ENCODE results near the gene AGBL2. TPM values are rescaled to one million over a fixed set of nuclear protein-coding genes. Genes with fewer than 3 reads are reported as not detected.

AGBL2 gene
- total RNA-seq, 2 donors from 2014 or later, result 0.95 TPM; not detected in 1

GRCh38 chr11:47656260-47656885 is 58.8 kb downstream of the AGBL2 start:
- no peaks in the 10 kb centered on the region for H3K4me1 ChIP-seq (ENCODE audit: control insufficient read depth in 1 of 2, low read depth in 2 of 2)
- H3K4me3 ChIP-seq, result no peak overlapping the region
- no peaks in the 10 kb centered on the region for H3K27me3 ChIP-seq (replicated peaks; ENCODE audit: insufficient read depth)
- TF ChIP-seq CTCF (IDR thresholded peaks at IDR 0.05), result no peak
- no peaks in the 10 kb centered on the region for H3K9me3 ChIP-seq
- ATAC-seq (ENCODE audit: insufficient number of reproducible peaks, low FRiP score, low read depth) (no peak), DNase-seq (ENCODE audit: low spot score) (no peak)
- no peaks in the 10 kb centered on the region for H3K36me3 ChIP-seq
- H3K27ac ChIP-seq, result no peak overlapping the region

DNA sequence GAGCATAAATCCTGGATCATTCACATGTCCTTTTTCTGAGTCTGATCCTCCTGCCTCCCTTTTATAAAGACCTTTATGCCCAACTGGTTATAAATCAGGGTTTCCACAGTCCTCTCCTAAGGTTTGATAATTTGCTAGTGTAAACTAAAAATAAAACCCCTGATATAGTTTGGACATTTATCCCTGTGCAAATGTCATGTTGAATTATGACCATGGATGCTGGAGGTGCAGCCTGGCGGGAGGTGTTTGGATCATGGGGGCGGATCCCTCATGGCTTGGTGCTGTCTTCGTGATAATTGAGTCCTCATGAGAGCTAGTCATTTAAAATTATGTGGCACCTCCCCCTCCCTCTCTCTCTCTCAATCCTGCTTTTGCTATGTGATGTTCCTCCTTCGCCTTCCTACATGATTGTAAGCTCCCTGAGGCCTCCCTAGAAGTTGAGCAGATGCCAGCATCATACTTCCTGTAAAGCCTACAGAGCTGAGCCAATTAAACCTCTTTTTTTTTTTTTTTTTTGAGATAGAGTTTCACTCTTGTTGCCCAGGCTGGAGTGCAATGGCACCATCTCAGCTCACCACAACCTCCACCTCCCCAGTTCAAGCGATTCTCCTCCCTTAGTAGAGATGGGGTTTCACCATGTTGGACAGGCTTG is 63.2 kb downstream of the AGBL2 start:
- Histone ChIP-seq H3K27me3 (replicated peaks; ENCODE audit: insufficient read depth) (no peaks in the 10 kb centered on the region), H3K4me1 (ENCODE audit: control insufficient read depth in 1 of 2, low read depth in 2 of 2) (peaks cover 0 to 6% of the 10 kb centered on the region in 2 donors), H3K36me3 (no peaks in the 10 kb centered on the region), H3K27ac (no peak overlapping the region), H3K4me3 (no peak overlapping the region), H3K9me3 (no peaks in the 10 kb centered on the region)
- no peak for ATAC-seq (ENCODE audit: insufficient number of reproducible peaks, low FRiP score, low read depth)
- TF ChIP-seq CTCF (IDR thresholded peaks at IDR 0.05), result no peak
- no peak for DNase-seq (ENCODE audit: low spot score)

DNA sequence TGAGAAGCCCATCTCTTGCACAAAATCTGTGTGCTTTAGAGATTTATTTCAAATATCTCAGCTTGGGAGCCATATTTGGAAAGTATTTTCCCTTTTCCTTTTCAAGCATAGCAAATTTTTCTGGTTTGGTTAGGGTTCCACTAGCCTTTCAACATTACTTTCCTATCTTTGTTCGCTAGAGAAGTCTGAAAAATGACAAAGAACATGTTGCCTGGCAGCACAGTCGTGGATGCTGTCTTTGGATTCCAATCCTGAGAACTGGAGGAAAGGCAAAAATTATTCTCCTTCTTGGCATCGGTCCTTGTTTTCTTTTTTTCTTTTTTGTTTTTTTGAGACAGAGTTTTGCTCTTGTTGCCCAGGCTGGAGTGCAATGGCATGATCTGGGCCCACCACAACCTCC is 65.9 kb downstream of the AGBL2 start:
- H3K9me3 ChIP-seq, result no peaks in the 10 kb centered on the region
- no peaks in the 10 kb centered on the region for H3K36me3 ChIP-seq
- no peak overlapping the region for H3K27ac ChIP-seq
- H3K4me1 ChIP-seq (ENCODE audit: control insufficient read depth in 1 of 2, low read depth in 2 of 2), result peaks cover 0 to 6% of the 10 kb centered on the region in 2 donors
- no peaks in the 10 kb centered on the region for H3K27me3 ChIP-seq (replicated peaks; ENCODE audit: insufficient read depth)
- H3K4me3 ChIP-seq, result no peak overlapping the region
- no peak for TF ChIP-seq CTCF (IDR thresholded peaks at IDR 0.05)
- no peak for ATAC-seq (ENCODE audit: insufficient number of reproducible peaks, low FRiP score, low read depth)
- DNase-seq (ENCODE audit: low spot score), result no peak

DNA sequence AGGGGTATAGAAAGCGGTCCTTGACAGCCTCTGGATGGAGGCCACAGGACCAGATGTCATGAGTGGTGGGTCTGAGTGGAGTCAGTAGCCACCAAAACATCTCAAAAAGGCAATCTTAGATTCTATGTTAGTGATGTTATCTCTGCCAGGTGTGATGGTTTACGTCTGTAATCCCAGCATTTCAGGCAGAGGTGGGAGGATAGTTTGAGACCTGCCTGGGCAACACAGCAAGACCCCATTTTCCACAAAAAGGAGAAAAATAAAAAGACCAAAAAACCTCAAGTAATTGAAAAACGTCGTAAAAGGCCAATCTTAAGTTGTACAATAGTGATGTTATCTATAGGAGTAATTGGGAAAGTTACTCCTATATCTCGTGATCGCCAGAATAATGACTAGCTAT is 69.2 kb downstream of the AGBL2 start:
- no peaks in the 10 kb centered on the region for H3K27me3 ChIP-seq (replicated peaks; ENCODE audit: insufficient read depth)
- H3K4me1 ChIP-seq (ENCODE audit: control insufficient read depth in 1 of 2, low read depth in 2 of 2), result peaks cover 8 to 18% of the 10 kb centered on the region in 2 donors
- H3K36me3 ChIP-seq, result no peaks in the 10 kb centered on the region
- ATAC-seq (ENCODE audit: insufficient number of reproducible peaks, low FRiP score, low read depth), result no peak
- no peak for TF ChIP-seq CTCF (IDR thresholded peaks at IDR 0.05)
- no peak for DNase-seq (ENCODE audit: low spot score)
- no peak overlapping the region for H3K27ac ChIP-seq
- H3K4me3 ChIP-seq, result no peak overlapping the region
- no peaks in the 10 kb centered on the region for H3K9me3 ChIP-seq

DNA sequence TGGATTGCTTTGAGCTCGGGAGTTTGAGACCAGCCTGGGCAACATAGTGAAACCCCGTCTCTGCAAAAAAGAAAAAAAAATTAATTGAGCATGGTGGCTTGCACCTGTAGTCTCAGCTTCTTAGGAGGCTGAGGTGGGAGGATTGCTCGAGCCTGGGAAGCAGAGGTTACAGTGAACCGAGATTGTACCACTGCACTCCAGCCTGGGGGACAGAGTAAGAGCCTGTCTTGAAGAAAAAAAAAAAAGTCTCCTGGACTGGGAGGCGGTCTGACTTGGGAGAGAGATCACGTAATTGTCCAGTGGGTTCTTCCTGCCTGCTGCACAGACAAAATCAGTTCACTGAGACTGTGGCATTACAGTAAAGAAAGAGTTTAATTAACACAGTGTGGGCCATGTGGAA is 69.7 kb downstream of the AGBL2 start:
- ATAC-seq (ENCODE audit: insufficient number of reproducible peaks, low FRiP score, low read depth) (no peak), DNase-seq (ENCODE audit: low spot score) (no peak)
- Histone ChIP-seq H3K27me3 (replicated peaks; ENCODE audit: insufficient read depth) (no peaks in the 10 kb centered on the region), H3K36me3 (no peaks in the 10 kb centered on the region), H3K4me3 (no peak overlapping the region), H3K27ac (no peak overlapping the region), H3K9me3 (no peaks in the 10 kb centered on the region), H3K4me1 (ENCODE audit: control insufficient read depth in 1 of 2, low read depth in 2 of 2) (peaks cover 13 to 24% of the 10 kb centered on the region in 2 donors)
- TF ChIP-seq CTCF (IDR thresholded peaks at IDR 0.05), result no peak
